Urothelium cell line (cell line): ENCODE measurements around the gene UTP14C.
A peak's percentile ranks its signal among the peaks of the same experiment; 100 is the strongest.
"Not testable (repeated sequence)": the region's sequence is repeated elsewhere in the genome, so short reads cannot be mapped to it uniquely, and the experiment has no call there.

Experiments
- DNase-seq: peaks from one replicate; pipeline ENCODE4 v3.0.0; 2011; ENCODE audit warnings: low spot score, mixed read lengths
- FAIRE-seq: peaks from 2 replicates; lab custom pipeline; 2011; peaks lifted over from hg19 to GRCh38; lab: Jason Lieb, UNC

The UTP14C gene

GRCh38 chr13:52043675-52044074, 19.2 kb downstream of the UTP14C start:
- FAIRE-seq (no peak), DNase-seq (no peak)

GRCh38 chr13:52047463-52047862, 23.0 kb downstream of the UTP14C start:
- FAIRE-seq: no peak
- DNase-seq: no peak

GRCh38 chr13:52048516-52048915, 24.0 kb downstream of the UTP14C start:
- FAIRE-seq: no peak
- no peak for DNase-seq

- no peak for FAIRE-seq
Measured at GRCh38 chr13:52051400-52051799, 26.9 kb downstream of the UTP14C start.

GRCh38 chr13:52053460-52053859, 29.0 kb downstream of the UTP14C start:
- no peak for DNase-seq
- FAIRE-seq: no peak

More at GRCh38 chr13:52051400-52051799, 26.9 kb downstream of the UTP14C start:
- no peak for DNase-seq

GRCh38 chr13:52061064-52061463, 36.6 kb downstream of the UTP14C start:
- not testable (repeated sequence) for DNase-seq
- FAIRE-seq: peak; percentile 27

GRCh38 chr13:52061587-52061986, 37.1 kb downstream of the UTP14C start:
- FAIRE-seq (no peak), DNase-seq (no peak)

GRCh38 chr13:52067237-52067636, 42.7 kb downstream of the UTP14C start:
- no peak for FAIRE-seq
- no peak for DNase-seq

- FAIRE-seq (no peak), DNase-seq (peak; percentile 35)
Measured at GRCh38 chr13:52070929-52071523, 46.5 kb downstream of the UTP14C start.
